Activated CD8-positive, alpha-beta memory T cell treated with anti-CD3 and anti-CD28 coated beads, Interleukin-2, amount 50 U/mL, for 4 hours (primary cell): ENCODE measurements around the gene ZCCHC14.
"Not testable (repeated sequence)": the region's sequence is repeated elsewhere in the genome, so short reads cannot be mapped to it uniquely, and the experiment has no call there.

Experiments
- DNase-seq: peaks from one replicate; pipeline ENCODE4 v3.0.0-alpha.2; 2020

Gene ZCCHC14

DNA sequence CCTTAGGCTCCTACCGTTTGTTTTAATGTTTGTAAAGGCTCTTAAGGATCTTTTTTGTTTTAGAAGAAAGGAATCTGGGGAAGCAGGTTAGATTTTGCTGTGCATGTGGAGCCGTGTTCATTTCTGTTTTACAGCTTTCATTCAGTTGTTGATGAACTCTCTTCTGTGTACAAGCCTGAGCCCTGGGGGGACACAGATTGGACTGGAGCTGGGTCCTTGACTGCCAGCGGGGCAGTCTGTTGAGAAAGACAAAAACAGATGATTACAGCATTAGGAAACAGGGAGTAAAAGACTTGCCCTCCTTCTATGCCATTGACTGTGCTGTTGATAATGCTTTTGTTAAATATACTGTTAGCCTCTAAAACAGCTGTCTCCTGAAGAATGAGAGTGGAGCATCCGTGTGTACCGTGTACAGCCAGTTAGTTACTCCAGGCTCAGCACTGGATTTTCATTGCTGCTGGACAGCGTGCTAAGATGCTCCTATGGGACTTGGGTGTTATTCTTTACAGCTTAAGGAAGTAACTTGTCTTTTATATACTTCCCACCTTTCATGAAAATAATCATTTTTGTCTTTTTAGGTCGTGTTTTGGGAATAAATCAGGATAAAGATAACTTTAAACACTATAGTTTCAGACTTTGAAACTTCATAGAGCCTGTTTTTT, 97.5 kb downstream of the ZCCHC14 start:
- no peak for DNase-seq

DNA sequence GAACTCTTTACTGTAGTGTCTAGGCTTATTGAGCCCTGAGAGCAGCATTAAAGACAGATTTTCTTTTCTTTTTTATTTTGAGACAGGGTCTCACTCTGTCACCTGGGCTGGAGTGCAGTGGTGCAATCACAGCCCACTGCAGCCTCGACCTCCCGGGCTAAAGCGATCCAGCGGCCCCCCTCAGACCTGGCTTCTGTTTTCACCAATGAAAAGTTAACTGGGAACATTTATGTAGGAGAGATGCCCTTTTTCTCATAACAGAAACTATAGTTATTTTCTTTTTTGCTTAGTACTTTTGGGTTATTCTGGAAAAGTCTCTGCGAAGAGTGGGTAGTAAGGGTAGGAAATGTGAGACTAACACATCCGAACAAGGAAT, 99.2 kb downstream of the ZCCHC14 start:
- DNase-seq, result no peak

DNA sequence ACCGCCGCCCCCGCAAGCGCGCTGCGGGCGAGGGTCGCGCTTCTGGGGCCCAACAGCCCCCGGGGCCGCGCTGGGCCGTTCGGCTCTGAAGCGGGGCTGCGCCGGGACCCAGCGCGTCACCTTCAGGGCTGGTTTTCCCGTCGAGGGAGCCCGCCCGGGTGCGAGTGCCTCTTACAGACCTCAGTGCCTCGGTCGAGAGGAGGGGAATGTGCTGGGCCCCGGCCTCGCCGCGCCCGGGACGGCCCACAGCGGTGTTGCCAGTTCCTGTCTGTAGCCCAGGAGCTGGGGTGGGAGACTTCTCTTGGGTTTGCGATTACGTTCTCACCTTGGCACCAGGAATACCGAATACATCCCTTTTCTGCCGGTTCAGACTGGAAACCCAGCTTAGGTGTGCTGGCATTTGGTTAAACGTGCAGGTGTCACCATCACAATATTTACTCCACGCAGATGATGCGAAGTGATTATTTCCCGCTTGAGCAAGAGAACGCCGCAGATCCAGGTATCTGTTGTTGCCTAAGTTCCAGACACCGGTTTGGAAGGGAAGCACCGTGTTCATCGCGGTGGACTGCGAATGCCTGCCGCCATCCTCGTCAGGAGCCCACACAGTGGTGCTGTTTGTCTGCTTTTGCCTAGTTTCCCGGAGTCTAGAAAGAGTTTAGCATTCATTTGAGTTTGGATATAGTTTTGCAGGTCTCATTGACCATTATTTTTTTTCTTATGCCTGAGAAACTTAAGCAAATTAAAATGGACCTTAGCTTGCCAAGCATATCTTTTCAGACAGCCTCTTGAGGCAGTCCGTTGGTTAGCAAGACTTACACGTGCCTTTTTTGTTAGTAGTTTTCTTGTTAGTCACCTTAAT, 99.8 kb downstream of the ZCCHC14 start:
- peak; percentile 43 for DNase-seq

DNA sequence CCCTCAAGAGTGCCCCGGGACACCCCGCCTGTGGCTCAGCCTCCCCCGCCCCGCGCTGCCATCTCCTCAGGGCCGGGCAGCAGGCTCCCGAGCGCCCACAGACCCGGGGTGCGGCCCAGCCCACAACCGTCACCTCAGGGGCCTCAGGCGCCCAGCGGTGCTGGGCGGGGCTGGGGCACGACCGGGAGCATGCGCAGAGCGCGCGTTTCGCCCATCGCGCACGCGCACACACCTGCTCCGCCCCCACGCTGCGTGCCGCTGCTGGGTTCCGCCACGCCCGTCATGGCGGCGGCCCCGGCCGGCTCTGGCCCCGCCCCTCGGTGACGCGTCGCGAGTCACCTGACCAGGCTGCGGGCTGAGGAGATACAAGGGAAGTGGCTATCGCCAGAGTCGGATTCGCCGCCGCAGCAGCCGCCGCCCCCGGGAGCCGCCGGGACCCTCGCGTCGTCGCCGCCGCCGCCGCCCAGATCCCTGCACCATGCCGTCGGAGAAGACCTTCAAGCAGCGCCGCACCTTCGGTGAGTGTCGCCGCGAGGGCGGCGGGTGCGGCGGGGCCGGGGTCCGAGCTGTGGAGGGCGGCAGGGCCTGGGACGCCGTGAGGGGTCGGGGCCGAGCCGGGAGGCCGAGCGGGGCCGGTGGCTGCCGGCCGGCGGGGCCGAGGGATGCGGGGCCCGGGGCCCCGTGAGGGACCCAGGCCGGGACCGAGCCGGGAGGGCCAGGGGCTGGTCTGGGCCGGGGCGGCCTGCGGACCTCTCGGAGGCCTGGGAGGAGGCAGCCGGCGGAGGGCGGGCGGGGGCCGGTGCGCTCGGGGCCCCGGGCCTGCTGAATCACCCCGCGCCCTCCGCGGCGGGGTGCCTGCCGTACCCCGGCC, 100.6 kb downstream of the ZCCHC14 start, which contains the start of gene MAP1LC3B:
MAP1LC3B (plus strand) TSS at position 387 of the 871 bp plus-strand sequence; CDS start at position 479, 92 bp downstream.
- peak; percentile 99 for DNase-seq

DNA sequence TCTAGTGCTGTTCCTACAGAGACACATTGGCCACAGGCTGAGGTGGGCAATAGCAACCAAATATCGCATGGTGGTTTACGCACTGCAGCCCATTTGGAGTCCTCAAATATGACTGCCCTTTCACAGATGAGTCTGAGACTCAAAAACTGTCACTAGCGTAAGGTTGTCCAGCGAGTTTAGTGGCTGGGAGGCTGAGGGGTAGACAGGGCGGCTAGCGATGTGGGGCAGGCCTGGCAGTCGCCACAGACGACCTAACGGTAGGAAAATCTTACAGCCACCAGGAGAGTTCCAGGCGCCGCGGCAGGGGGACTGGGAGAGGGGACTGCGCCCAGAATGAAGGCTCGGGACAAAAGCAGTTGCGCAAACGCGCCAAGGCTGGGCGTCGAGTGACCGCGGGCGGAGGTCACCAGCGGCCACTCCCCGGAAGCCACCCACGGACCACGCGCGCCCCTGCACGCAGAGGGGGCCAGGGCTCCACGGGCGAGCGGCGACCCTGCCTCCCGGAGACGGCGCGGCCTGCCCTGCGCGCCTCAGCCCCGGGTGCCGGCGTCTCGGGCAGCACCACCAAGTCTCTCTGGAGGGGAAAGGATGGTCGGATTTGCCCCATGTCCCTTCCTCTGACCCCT, 101.4 kb downstream of the ZCCHC14 start:
- DNase-seq, result no peak

DNA sequence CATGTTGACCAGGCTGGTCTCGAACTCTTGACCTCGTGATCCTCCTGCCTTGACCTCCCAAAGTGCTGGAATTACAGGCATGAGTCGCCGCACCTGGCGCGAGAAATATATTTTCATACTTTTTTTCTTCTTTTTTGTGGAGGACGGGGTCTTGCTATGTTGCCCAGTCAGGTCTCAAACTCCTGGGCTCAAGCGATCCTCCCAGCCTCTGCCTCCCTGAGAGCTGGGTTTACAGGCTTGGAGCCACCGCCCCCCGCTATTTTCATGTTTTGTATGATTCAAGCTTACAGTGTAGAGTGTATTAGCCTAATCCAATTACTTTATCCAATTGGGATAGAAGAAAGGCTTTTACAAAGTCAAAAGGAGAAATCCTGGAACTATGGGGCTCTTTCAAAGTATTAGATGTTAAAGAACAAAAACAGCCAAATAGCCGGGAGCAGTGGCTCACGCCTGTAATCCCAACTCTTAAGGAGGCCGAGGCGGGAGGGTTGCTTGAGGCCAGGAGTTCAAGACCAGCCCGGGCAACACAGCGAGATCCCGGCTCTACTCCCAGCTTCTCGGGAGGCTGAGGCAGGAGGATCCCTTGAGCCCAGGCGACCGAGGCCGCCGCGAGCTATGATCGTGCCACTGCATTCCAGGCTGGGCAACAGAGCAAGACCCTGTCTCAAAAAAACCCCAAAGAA, 102.0 kb downstream of the ZCCHC14 start:
- DNase-seq, result no peak

DNA sequence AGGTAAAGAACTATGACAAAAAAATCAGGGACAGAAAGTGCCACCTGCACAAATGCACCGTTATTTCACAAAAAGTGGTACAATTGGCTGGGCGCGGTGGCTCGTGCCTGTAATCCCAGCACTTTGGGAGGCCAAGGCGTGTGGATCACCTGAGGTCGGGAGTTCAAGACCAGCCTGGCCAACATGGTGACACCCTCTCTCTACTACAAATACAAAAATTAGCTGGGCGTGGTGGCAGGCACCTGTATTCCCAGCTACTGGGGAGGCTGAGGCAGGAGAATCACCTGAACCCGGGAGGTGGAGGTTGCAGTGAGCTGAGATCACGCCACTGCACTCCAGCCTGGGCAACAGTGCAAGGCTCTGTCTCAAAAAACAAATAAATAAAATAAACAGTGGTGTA, 102.9 kb downstream of the ZCCHC14 start:
- not testable (repeated sequence) for DNase-seq

DNA sequence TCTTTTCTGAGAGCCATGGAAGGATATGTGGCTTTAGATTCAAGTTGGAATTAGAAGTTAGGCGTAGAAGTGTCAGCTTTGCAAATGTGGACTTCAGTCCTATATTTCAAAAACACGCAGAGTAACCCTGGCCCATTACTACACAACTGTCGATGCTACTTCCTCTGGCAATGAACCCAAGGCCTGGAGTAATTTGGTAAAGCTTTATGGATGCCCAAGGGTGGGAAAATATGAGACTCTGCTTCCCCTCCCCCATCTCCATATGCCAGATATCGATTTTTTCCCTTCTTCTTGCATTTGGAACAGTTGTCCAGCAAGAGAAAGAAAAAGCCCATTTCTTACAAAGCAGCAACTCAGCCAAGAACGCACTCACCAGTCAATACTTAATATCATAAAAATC, 103.6 kb downstream of the ZCCHC14 start:
- DNase-seq, result no peak

DNA sequence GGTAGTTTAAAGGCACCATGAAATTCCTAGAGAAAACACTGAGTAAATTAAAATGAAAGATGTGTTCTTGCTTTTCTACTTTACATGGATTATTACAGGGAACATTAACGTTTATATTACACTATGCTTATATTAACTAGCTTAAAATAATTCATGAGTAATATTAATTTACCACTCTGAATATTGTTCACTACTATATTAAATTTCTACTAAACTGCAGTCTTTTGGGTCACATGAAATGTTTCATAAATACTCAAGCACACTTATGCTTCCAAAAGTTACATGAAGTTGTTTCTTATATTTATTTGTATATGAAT, 104.0 kb downstream of the ZCCHC14 start:
- DNase-seq, result no peak

DNA sequence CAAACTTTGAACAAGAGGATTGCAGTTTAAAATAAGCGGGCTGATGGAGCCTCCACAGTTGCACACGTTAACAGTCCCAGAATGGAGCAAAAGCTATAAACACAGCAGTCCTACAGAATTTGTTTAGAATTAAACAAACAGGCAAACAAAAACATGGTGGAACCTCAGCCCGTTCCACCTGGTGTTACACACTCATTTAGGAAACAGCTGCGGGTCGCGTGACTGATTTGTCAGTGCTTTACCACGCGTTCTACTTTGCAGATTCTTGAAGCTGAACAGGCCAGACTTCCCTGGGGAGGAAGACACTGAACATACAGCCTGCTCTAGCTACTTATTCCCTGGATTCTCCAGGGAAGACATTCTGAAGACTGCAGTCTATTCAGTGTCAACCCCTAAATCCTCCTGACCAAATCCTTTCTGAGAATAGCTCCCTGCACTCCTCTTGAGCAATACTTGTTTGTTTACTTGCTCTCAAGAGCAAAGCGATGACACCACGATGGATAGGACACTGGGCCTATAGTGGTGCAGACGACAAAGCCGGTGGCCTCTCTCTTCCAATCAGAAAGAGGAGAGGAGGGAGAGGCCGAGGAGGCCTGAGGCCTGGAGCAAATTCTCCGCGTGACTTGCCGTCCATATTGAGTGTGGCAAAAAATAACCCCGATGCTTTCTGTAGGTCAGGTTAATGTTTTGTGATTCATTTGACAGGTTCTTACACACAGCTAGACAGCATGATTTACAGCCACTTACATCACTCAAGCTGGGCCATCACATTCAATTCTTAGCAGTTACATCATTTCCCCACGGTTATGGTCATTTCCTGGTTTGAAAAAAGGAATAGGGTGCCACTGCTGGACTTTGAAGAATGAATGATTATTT, 104.6 kb downstream of the ZCCHC14 start:
- peak; percentile 80 for DNase-seq

DNA sequence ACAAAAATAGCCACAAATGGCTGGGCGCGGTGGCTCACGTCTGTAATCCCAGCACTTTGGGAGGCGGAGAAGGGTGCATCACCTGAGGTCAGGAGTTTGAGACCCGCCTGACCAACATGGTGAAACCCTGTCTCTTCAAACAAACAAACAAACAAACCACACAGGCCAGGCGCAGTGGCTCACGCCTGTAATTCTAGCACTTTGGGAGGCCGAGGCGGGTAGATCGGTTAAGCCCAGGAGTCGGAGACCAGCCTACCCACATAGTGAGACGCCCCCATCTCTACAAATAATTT, 108.0 kb downstream of the ZCCHC14 start:
- not testable (repeated sequence) for DNase-seq

DNA sequence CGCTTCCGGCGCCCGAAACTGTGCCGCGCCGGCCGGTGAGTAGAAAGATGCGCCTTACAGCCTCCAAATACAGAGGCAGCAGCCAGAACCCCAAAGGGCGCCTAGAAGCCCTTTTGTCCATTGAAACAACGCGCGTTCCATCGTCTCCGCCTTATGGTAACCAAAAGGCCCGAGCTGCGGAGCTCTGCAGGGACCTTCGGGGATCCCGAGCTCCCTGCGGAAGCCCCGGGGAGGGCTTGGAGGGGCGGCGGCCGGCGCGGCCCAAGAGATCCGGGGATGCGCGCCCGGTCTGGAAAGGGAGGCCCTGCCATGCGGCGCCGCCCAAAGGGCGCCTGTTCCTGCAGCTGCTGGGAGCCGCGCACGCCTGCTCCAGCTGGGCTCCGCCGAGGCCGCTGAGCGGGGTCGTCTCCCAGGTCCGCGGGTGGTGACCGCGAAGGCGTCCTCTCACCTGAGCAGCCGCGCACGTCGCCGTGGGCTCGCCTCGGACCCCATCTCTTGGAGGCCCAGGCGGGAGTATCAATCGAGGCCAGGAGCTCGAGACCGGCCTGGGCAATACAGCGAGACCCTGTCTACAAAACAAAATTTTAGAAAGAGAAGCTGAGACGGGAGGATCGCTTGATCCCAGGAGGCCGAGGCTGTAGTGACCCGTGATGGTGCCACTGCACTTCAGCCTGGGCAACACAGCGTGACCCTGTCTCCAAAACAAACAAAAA, 108.5 kb downstream of the ZCCHC14 start:
- DNase-seq, result no peak

DNA sequence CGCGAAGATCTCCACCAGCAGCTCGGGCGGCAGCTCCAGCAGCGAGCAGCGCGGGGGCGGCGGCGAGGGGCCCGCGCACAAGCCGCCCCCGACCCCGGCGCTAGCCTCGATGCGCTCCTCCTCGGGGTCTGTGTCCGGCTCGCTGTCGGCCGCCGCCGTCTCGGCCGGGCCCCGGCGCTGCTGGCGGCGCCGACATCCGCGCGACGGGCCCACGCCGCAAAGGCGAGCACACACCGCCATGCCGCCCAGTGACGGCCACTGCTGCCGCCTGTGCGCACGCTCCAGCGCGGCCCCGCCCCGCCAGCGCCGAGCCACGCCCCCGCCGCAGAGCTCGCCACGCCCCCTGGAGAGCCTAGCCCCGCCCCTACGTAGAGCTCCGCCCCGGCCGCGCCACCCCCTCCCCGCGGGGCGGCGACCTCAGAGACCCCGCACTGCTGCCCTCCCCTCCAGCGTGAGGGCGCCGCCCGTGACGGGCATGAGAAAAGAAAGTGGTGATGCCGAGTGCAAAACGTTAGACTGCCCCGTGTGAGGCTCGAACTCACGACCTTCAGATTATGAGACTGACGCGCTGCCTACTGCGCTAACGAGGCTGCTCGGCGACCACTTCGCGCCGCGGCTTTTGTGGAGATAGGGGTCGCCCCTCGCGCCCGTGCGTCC, 109.2 kb downstream of the ZCCHC14 start, which contains the start of gene FBXO31:
FBXO31 (minus strand) TSS at position 272 of the 657 bp plus-strand sequence; CDS start at position 240, 32 bp downstream.
- DNase-seq, result peak; percentile 91

DNA sequence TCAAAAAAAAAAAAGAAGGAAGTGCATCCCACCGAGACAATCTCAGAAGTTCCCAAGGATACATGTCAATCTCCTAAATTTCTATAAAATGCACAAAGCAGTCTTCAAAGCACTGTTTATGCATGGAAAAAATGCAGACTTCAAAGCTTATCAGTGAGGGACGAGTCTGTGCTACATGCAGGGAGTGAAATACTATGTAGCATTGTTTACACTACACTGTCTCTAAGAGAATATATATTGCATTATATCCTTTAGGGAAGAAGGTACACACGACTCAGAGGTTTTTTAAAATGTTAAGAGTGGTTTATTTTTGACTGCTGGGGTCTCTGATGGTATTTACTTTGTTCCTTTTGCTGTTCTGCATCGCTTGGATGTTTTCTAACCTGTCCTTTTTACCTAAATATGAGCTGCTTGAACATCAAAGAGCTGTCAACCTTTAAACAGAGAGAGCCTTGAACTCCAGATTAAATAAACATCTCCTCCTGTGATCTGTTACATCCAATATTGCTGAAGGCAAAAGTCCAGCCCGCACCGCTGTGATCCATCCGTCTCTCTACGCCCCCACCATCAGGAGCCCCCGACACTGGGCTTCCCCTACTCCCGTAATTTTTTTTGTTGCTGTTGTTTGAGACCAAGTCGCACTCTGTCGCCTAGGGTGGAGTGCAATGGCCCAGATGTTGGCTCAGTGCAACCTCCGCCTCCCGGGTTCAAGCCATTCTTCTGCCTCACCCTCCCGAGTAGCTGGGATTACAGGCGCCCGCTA, 110.6 kb downstream of the ZCCHC14 start:
- DNase-seq, result no peak

DNA sequence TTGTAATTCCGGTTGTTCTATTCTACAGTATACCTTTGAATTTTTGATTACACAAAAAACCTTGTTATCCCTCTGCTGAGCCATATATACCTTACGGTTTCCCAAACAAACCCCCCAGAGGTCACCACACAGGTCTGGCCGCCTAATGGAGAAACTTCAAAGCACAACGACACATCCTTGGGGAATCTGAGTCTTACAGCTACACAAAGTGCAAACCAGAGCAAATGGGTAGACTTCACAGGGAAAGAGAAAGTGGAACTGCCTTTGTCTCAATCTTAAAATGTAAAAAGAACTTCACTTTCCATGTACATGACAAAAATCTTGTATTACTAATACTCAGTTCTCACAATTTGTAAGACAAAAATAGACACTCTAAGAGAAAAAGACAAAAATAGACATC, 111.9 kb downstream of the ZCCHC14 start:
- no peak for DNase-seq

DNA sequence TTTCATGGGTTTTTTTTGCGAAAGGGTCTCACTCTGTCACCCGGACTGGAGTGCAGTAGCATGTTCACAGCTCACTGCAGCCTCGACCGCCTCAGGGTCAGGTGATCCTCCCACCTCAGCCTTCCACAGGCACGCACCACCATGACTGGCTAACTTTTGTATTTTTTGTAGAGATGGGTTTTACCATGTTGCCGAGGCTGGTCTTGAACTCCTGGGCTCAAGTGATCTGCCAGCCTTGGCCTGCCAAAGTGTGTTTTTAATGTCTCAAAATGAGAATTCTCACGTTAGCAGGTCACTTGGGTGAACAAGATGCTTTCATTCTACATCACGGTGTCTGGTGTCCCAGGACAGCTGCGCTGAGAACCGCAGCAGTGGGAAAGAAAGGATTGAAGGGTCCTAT, 112.4 kb downstream of the ZCCHC14 start:
- DNase-seq, result no peak

DNA sequence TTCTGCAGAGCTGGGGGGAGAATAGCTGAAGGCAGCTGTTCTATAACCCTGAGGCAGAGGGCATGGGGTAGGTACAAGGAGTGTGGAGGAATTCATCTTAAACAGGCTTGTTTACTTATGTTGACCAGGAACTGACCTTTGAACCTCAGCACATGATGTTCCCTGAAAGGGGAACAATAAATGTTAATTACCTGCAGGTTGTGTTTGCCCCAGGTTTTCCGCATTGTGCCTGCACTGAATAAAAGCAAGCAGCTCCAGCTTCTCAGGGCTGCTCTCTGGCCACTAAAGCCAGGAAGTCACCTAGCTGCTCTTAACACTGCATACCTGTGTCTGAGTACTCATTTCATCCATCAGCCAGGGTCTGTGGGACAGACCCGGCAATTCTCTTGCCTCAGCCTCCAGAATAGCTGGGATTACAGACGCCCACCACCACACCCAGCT, 113.5 kb downstream of the ZCCHC14 start:
- not testable (repeated sequence) for DNase-seq

DNA sequence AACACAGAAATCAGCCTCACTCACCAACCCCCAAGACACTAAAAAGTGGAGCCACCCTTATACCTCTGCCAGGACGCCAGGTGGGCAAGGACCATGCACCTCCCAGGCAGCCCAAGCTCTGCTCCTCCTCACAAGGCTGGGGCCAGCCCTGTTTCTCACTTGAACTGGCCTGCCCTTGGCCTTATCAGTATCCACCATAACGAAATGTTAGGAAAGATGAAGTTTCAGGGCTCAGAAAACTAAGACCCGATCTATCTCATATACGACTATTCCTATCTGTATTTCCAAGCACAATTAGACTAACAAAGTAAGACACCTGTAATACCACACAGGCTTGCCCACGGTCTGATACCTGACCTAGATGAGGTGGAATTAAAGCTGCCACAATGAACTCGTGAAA, 116.2 kb downstream of the ZCCHC14 start:
- no peak for DNase-seq

DNA sequence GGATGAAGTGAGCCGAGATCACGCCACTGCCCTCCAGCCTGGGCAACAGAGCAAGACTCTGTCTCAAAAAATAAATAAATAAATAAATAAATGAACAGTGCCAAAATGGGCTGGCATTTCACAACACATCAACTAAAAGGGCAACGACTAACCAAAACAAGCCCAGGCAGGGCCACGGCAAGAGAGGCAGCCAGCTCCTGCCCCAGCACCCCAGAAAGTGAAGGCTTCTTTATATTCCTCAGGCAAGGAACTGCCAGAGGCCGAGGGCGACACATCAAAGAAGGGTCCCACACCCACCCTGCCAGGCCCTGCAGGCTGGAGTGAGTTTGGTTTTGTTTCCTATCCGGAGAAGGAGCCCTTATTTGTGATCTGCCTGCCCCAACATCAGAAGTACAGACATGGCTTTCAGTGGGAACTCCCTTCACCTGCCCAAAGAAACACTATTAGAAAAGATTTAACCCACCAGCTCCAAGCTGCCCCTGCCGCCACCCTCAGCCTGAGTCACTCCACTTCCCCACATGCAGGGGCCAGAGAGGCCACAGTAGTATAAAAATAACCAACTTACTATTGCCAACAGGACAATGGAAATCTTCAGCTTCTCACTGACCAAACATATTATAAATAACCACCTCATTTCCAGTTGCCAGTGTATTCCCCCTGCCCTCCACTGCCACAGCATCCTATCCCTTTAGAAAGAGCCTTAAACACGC, 117.2 kb downstream of the ZCCHC14 start:
- no peak for DNase-seq
